ENCODE results near the gene CDH5. TPM values are rescaled to one million over a fixed set of nuclear protein-coding genes. Genes with fewer than 3 reads are reported as not detected.

CDH5 gene
- total RNA-seq, 6 experiments from 2014 or later, result 9.0 to 25.7 (median 15.4) TPM

GRCh38 chr16:66399930-66400329 is 33.4 kb downstream of the CDH5 start:
- ATAC-seq (no peak), DNase-seq (no peak)
- WGBS (ENCODE audit: insufficient coverage, low coverage, low lambda C conversion rate, missing lambda C conversion rate), result 58% methylated on average over 3 of the region's 3 CpGs

GRCh38 chr16:66400503-66401380 is 34.3 kb downstream of the CDH5 start:
- no peaks in the 10 kb centered on the region for H3K4me1 ChIP-seq
- TF ChIP-seq CTCF (IDR thresholded peaks at IDR 0.05) (no peak), POLR2A (IDR thresholded peaks at IDR 0.05) (no peak)
- no peaks in the 10 kb centered on the region for H3K36me3 ChIP-seq
- H3K4me3 ChIP-seq, result no peak overlapping the region
- H3K27me3 ChIP-seq, result no peaks in the 10 kb centered on the region
- DNase-seq, result no peak
- no peaks in the 10 kb centered on the region for H3K9me3 ChIP-seq
- no peak for ATAC-seq
- no peak overlapping the region for H3K27ac ChIP-seq
- intact Hi-C loops (cut with DNase I), result loop anchor here (10.0 kb wide), 2 partner anchors 464 to 474 kb away; no protein-coding TSS in a partner anchor
- 67% methylated on average over 3 of the region's 20 CpGs for WGBS (ENCODE audit: insufficient coverage, low coverage, low lambda C conversion rate, missing lambda C conversion rate)

More at GRCh38 chr16:66399930-66400329, 33.4 kb downstream of the CDH5 start:
- Histone ChIP-seq H3K4me1 (no peaks in the 10 kb centered on the region), H3K9me3 (no peaks in the 10 kb centered on the region), H3K27me3 (no peaks in the 10 kb centered on the region), H3K27ac (no peak overlapping the region), H3K36me3 (no peaks in the 10 kb centered on the region), H3K4me3 (no peak overlapping the region)
- intact Hi-C loops (cut with DNase I), result loop anchor here (10.0 kb wide), 2 partner anchors 465 to 475 kb away; no protein-coding TSS in a partner anchor
- TF ChIP-seq CTCF (IDR thresholded peaks at IDR 0.05), result no peak
- no peak for TF ChIP-seq POLR2A (IDR thresholded peaks at IDR 0.05)

GRCh38 chr16:66401610-66402009 is 35.1 kb downstream of the CDH5 start:
- ATAC-seq, result no peak
- 20% methylated on average over 1 of the region's 11 CpGs for WGBS (ENCODE audit: insufficient coverage, low coverage, low lambda C conversion rate, missing lambda C conversion rate)
- no peaks in the 10 kb centered on the region for H3K27me3 ChIP-seq
- peaks cover 0 to 2% (median under 1%) of the 10 kb centered on the region in 4 donors for H3K4me1 ChIP-seq
- no peak for TF ChIP-seq POLR2A (IDR thresholded peaks at IDR 0.05)
- no peak for TF ChIP-seq CTCF (IDR thresholded peaks at IDR 0.05)
- no peak for DNase-seq
- H3K9me3 ChIP-seq, result no peaks in the 10 kb centered on the region
- H3K4me3 ChIP-seq, result no peak overlapping the region
- intact Hi-C loops (cut with DNase I), result loop anchor here (10.0 kb wide), 2 partner anchors 463 to 473 kb away; no protein-coding TSS in a partner anchor
- H3K27ac ChIP-seq, result no peak overlapping the region
- no peaks in the 10 kb centered on the region for H3K36me3 ChIP-seq

GRCh38 chr16:66402166-66402565 is 35.7 kb downstream of the CDH5 start:
- intact Hi-C loops (cut with DNase I), result loop anchor here (10.0 kb wide), 2 partner anchors 463 to 473 kb away; no protein-coding TSS in a partner anchor
- H3K27me3 ChIP-seq, result no peaks in the 10 kb centered on the region
- TF ChIP-seq CTCF (IDR thresholded peaks at IDR 0.05), result no peak
- TF ChIP-seq POLR2A (IDR thresholded peaks at IDR 0.05), result no peak
- ATAC-seq (no peak), DNase-seq (no peak)
- 72% methylated on average over 8 of the region's 12 CpGs for WGBS (ENCODE audit: insufficient coverage, low coverage, low lambda C conversion rate, missing lambda C conversion rate)
- H3K4me3 ChIP-seq, result no peak overlapping the region
- no peaks in the 10 kb centered on the region for H3K36me3 ChIP-seq
- H3K27ac ChIP-seq, result no peak overlapping the region
- peaks cover 0 to 6% (median 3%) of the 10 kb centered on the region in 4 donors for H3K4me1 ChIP-seq
- H3K9me3 ChIP-seq, result no peaks in the 10 kb centered on the region
